Ecto neural progenitor cell (in vitro differentiated cells): ENCODE data around the gene NUPR1.
"Not testable (repeated sequence)": the region's sequence is repeated elsewhere in the genome, so short reads cannot be mapped to it uniquely, and the experiment has no call there.

Source experiments
- DNase-seq: peaks from one replicate; pipeline ENCODE4 v3.0.0-alpha.2; 2018; ENCODE audit warnings: low spot score

The NUPR1 gene

GRCh38 chr16:28554634-28555423 lies 16.1 kb upstream of the NUPR1 start:
- no peak for DNase-seq

GRCh38 chr16:28553776-28554633 lies 15.2 kb upstream of the NUPR1 start, which contains the start of gene SGF29:
SGF29 (plus strand) TSS chr16:28553920; CDS start chr16:28581070, 27,150 bp downstream.
- DNase-seq, result peak; percentile 93

- no peak for DNase-seq
Measured at GRCh38 chr16:28549301-28549899, 10.6 kb upstream of the NUPR1 start.

- no peak for DNase-seq
Measured at GRCh38 chr16:28548306-28548802, 9.6 kb upstream of the NUPR1 start.

GRCh38 chr16:28546626-28547025 lies 7.9 kb upstream of the NUPR1 start:
- DNase-seq, result no peak

- DNase-seq, result not testable (repeated sequence)
Measured at GRCh38 chr16:28545964-28546363, 7.2 kb upstream of the NUPR1 start.

GRCh38 chr16:28544998-28545397 lies 6.2 kb upstream of the NUPR1 start:
- no peak for DNase-seq

GRCh38 chr16:28543072-28543471 lies 4.3 kb upstream of the NUPR1 start:
- DNase-seq, result no peak

GRCh38 chr16:28542646-28543045 lies 3.9 kb upstream of the NUPR1 start:
- no peak for DNase-seq

- DNase-seq, result no peak
Measured at GRCh38 chr16:28540346-28540745, 1.6 kb upstream of the NUPR1 start.

GRCh38 chr16:28537964-28538732 lies 626 bp downstream of the NUPR1 start:
- DNase-seq, result no peak

GRCh38 chr16:28537076-28537475 lies 1.7 kb downstream of the NUPR1 start:
- no peak for DNase-seq

- DNase-seq, result no peak
Measured at GRCh38 chr16:28534542-28535373, 4.0 kb downstream of the NUPR1 start.

- DNase-seq, result no peak
Measured at GRCh38 chr16:28532940-28533647, 5.7 kb downstream of the NUPR1 start.

- DNase-seq, result peak; percentile 85
Measured at GRCh38 chr16:28531777-28532744, 6.7 kb downstream of the NUPR1 start.

- no peak for DNase-seq
Measured at GRCh38 chr16:28529124-28529523, 9.7 kb downstream of the NUPR1 start.

- DNase-seq, result no peak
Measured at GRCh38 chr16:28528463-28528867, 10.3 kb downstream of the NUPR1 start.

GRCh38 chr16:28527985-28528384 lies 10.8 kb downstream of the NUPR1 start:
- DNase-seq, result no peak
